Measurements from ENCODE around the gene KIAA1217. TPM values are rescaled to one million over a fixed set of nuclear protein-coding genes. Genes with fewer than 3 reads are reported as not detected.

KIAA1217 gene
- total RNA-seq, 1 donor from 2014 or later = 13.2 TPM

DNA sequence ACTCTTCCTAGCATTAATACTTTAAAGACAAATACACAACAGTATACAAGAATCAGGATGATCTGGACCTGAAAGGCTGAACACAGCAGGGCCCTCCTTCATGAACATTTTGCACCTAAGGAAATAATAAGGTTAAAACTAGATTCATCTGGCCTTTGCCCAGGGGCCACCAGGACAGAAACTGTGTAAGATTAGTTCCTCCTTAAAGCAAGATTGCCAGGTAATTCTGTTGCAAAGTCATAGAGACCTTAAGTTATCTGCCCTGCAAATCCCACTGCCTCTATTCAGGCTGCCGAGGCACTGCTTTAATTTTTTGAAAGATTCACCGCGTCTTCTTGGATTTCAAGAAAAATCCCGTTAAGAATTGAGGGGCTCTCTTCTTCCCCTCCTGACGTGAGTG, 1.6 kb upstream of the KIAA1217 start:
- DNase-seq (ENCODE audit: low read depth) = no peak

DNA sequence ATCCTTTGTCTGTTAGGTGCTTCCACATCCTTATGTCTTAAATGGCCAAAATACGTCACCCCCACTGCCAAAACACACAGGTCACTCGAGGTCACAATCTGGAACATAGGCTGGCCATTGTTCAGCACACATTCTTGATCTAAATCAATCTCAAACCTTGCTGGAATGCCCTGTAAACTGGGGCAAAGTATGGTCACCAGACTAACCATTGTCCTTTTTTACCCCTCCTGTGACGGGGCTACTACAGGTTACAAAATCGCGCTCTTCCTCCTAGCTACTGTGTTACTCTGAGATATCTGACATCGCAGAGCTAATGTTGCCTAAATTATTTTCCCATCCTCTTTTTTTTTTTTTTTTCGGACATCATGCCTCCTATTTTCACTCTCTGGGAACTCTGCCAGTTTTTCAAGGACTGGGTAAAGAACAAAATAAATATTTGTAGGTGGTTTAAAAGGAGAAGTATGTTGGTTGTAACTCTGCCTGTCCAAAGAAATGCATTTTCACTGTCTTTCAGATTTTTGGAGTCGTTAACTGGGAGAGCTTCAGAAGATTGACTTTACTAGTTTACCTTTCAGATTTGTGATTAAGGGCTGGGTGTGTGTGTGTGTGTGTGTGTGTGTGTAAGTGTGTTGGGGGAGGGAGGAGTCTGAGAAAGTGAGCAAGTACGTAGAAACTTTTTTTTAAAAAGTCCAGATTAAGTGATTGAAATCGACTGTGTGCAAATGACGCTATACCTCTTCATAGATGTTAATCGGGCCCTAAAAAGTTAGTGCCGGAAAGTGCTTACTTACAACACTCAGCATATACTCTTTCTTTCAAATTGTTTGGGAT, 942 bp upstream of the KIAA1217 start:
- peak; percentile 9 for DNase-seq (ENCODE audit: low read depth)

DNA sequence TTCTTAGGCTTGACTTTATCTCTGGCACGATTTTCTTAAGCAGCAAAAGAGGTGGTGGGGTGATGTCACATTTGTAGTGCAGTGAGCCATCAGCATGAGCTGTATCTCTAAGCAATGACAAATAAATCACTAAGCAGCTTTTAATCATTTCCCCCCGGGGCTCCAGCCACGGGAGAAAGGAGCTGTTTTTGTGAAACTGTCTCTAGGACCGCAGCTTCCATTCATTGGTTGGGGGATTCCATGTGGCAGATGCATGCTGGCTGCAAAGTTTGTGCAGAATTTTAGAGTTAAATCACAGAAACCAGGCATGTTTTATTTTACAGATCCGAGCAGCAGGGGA, 464 bp downstream of the KIAA1217 start:
- no peak for DNase-seq (ENCODE audit: low read depth)

DNA sequence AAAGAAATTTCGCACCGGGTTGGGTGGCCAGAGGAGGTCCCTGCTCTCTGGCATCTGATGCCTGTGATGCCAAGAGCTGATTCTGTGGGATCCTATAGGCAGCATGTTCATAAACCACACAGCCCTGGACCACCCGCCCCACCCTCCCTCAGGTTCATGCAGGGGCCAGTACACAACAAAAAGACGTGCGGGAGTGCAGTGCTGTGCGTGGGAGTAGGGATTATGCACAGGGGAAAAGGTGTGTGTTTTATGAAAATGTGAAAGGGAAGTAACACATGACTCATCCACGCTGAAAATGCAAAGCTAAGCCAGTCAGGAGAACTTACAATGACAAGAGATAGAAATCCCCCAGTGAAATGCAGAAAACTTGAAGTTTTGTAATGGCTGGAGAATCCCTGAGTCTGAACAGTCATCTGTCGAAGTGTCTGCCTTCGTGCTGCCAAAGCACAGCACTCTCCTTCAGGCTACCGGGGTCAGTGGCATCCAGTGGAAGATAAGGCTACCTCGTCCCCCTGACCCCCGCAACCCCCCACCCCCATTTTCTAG, 1.1 kb downstream of the KIAA1217 start:
- DNase-seq (ENCODE audit: low read depth) = no peak

DNA sequence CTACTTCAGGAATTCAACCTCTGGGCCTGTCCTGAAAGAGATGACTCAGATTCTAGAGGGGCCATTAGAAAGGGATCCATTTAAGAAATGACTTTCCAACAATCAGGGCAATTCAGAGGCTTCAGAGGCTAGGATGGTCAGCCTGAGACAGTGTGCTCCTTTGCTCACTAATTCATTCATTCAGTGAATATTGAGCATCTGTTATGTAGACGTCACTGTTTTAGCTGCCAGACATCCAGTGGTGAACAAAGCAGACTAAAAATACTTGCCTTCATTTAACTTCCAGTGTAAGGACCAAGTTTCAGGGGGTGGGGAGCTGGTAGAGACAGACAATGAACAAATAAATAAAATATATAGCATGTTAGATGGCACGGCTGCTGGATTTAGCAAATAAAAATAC, 1.6 kb downstream of the KIAA1217 start:
- DNase-seq (ENCODE audit: low read depth) = no peak

DNA sequence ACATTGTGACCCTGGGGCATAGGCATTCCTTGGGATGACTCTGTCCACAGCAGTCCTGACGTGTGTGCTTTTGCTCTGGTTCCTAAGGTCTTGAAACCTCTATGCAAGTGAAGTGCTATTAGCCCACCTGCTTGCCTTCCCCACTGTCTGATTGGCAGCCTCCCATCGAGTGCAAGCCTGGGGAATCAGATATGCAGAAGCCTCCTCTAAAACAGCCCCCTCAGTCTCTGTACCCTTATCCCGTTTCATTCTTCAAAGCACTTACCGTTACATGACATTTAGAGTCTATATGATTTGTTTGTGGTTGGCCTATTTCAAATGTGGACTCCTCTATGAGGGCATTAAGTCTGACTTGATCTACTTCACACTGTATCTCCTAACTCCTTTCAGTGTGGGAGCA, 4.3 kb downstream of the KIAA1217 start:
- no peak for DNase-seq (ENCODE audit: low read depth)

DNA sequence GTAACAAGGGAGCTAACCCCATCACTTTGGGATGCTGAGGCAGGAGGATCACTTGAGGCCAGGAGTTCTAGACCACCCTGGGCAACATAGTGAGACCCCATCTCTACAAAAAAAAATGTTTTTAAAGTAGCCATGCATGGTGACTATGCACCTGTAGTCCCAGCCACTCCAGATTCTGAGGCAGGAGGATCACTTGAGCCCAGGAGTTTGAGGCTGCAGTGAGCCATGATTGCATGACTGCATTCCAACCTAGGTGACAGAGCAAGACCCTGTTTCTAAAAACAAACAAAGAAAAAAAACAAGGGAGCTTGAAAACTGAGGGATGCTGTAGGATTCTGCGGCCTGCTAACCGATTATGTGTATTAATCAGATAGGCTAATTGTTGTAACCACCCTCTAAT, 4.9 kb downstream of the KIAA1217 start:
- no peak for DNase-seq (ENCODE audit: low read depth)

DNA sequence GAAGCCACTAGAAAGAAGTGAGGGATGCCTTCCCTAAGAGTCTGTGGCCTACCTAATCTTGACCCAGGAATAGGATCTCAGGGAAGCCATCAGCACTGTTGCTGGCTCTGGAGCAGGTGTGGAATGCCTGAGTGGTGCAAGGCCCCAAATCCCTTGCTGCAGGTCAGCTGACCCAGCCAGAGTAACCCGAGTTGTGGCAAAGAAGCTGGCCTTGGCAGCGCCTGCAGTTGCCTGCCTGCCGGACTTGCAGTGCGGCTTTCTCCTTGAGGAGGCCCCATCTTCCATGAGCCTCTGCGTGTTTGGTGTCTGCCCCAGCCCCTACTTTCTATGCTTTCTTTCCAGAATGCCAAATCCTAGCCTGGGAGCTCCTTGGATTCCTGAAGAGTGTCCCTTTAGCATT, 5.8 kb downstream of the KIAA1217 start:
- DNase-seq (ENCODE audit: low read depth) = peak; percentile 34

DNA sequence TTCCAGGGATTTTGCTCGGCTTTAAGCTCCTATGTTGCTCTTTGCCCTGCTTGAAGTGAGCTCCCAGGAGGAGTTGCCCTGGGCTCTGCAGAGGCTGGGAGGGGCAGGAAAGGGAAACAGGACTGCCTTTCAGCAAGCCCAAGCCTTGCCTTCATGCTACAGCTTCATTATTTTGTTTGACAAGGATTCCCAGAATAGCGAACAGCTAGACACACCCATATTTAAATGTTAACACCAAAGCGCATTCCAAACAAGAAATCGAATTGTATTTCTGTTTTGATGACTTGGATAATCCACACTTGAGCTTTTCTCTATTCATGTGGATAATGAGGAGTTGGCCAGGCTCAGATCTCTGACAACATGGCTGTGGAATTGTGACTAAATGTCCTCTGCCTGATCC, 6.3 kb downstream of the KIAA1217 start:
- no peak for DNase-seq (ENCODE audit: low read depth)

DNA sequence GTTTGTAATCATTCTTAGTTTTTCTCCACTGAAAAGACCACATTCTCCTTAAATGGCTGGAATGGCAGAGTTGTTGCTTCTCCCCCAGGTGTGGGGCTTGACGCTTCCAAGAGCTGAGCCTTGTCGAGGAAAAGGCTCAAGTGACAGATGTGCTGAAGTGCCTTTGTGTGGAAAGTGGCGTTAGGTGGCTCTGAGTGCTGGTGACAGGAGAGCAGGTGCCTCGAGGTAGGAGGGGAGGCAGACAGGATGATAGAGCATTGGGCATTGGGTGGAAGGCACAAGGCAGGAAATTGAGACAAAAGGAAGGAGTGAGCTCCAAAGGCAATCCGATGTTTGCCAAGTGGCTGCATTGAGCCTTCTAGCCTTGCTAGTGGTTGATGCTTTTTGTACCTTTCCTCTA, 6.7 kb downstream of the KIAA1217 start:
- DNase-seq (ENCODE audit: low read depth) = no peak

DNA sequence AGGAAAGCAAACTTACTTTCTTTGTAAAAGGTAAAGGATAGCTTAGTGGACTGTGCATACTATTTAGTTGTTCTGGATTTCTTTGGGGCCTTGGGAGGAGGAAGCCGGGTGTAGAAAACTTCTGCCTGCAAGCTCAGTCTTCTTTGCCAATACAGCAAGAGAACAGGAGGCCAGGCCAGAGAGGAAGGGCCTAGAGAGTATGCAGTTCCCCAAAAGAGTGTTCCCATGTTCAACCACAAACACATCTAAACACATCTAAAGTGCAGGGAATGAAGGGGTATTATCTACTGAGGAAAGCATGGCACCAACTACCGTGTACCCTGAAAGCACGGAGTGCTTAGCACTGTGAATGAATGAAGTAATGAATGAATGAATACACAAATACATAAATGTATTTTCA, 11.0 kb downstream of the KIAA1217 start:
- no peak for DNase-seq (ENCODE audit: low read depth)

DNA sequence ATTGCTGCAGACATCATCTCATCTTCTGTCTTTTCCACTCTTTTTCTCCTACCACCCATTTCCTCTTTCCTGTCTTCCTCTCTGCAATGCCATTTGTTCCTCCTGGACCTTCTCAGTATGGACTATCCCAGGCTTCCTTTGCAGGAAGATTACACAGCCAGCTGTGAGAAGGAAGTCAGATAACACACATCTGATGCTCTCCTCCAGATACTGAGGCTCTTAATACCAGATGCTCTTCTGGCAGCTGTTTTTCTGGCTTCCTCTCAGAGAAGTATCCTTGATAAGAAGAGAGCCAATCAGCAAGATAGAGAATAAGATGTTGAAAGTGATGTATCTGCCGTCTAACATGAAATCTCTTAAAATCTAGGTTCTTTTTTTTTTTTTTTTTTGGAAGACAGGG, 14.4 kb downstream of the KIAA1217 start:
- DNase-seq (ENCODE audit: low read depth) = no peak

DNA sequence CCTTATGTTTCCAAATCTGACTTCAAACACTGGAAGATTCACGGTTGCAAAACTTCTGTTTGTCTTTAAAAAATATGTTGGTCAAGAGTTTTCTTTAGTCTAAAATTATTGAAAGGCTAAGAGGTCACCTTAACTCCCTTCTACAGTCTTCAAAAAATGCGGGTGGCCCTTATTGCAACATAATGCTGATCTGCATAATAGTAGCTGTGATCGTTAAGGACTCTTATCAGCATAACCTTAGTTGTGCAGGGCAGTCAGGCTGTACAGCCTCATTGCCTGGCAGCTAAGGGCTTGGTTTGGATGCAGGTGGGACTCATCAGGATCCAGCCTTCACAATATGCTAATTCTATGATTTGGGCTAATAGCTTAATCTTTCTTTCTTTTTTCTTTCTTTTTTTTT, 15.0 kb downstream of the KIAA1217 start:
- no peak for DNase-seq (ENCODE audit: low read depth)

DNA sequence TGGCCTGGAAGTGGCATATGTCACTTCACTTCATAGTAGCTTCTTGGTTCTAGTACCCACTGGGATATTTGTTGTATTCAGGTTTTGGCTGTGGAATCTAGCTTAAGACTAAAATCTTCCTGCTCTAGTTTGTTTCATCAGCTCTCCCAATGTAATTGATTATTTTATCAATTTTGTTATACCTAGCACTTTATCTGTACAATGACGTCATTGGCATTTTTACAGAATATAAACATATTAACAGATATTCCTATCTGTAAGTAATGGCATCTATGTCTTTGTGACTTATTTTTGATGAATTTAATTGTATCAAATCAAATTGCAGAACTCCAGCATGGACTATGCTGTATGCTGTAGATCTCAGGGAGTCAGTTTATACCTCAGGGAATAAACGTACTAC, 19.7 kb downstream of the KIAA1217 start:
- DNase-seq (ENCODE audit: low read depth) = no peak

DNA sequence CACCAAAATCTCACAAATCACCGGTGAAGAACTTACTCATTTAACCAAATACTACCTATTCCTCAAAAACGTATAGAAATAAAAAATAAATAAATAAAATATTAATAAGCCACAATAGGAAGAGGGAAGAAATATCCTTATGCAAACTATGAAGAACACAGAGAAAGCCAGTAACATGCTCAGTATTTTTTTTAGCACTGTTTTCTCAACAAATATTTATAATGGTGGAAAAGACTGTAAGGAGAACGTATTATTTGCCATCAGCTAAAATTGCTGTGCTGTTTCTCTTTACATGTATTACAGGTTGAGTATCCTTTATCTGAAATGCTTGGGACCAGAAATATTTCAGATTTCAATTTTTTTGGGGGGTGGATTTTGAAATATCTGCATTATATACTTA, 21.0 kb downstream of the KIAA1217 start:
- no peak for DNase-seq (ENCODE audit: low read depth)

DNA sequence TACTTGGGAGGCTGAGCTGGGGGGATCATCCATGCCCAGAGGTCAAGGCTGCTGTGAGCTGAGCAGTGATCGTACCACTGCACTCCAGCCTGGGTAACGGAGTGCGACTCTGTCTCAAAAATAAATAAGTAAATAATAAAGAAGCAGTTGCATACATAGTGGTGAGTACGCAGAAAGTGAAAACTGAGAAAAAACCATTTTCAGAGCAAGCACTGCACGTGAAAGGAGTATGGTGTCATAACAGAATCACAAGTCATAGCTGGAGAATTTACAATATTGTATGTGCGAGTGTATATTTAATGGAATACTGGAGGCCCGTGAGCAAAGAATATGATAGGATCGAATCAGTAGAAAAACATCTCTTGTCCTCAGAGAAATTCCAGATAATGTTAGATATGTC, 22.3 kb downstream of the KIAA1217 start:
- no peak for DNase-seq (ENCODE audit: low read depth)

DNA sequence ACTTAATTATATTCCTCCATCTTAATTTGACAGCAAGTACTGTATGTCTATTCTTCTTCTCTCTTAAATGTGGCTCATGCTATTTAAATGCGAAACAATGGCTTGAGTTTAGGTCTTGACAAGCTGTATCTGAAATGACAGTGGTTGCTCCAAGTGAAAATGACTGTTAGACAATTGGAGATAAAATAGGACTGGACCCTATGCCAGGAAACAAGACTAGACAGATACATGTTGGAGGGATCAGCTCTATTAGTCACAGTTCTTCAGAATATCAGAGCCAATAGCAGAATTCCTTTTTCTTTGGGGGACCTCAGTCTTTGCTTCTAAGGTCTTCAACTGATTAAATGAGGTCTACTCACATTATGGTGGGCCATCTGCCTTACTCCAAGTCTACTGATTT, 25.8 kb downstream of the KIAA1217 start:
- DNase-seq (ENCODE audit: low read depth) = no peak

DNA sequence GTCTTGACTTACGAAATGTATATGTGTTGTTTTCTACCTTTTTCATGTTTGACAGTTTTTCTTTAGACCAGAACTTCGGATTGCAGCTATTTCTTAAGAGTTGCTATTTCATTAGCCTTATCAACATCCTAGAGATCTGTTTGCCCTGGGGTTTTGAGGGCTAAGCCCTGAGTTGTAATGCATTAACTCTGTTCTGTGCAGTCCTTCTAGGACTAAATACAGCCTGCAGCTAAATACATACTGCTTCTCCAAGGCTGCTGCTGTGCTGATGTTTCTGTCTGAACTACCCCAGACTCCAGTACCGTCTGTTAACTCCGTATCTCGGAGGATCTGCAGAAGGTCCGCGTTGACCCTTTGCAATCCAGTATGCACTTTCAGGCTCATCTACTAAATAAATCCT, 26.5 kb downstream of the KIAA1217 start:
- DNase-seq (ENCODE audit: low read depth) = no peak

DNA sequence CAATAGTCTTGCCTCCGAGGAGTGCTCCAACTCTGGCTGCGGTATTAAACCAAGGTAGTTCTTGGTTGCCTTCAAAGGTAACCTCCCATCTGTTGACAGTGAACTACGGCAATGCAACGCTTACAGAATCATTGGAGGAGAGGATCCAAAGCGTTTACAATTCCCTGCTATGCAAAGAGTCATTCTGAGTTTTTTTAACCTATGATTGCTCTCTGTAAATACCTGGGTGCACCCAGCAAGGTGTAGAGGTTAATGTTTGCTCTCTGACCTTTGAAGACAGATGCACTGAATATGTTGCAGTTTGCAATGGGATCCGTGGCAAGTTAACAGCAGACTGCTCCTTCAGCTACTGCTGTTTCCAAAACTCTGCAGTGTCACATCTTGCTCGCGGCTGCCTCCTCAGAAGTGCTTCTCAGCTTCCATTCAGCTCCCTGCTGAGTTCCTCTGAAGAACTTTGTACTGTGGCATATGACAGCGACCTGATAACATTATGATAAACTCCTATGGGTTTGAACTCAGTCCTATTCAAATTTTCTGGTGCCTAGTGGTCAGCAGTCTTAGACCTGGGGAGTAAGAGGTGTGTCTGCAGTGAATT, 29.0 kb downstream of the KIAA1217 start:
- DNase-seq (ENCODE audit: low read depth) = no peak

DNA sequence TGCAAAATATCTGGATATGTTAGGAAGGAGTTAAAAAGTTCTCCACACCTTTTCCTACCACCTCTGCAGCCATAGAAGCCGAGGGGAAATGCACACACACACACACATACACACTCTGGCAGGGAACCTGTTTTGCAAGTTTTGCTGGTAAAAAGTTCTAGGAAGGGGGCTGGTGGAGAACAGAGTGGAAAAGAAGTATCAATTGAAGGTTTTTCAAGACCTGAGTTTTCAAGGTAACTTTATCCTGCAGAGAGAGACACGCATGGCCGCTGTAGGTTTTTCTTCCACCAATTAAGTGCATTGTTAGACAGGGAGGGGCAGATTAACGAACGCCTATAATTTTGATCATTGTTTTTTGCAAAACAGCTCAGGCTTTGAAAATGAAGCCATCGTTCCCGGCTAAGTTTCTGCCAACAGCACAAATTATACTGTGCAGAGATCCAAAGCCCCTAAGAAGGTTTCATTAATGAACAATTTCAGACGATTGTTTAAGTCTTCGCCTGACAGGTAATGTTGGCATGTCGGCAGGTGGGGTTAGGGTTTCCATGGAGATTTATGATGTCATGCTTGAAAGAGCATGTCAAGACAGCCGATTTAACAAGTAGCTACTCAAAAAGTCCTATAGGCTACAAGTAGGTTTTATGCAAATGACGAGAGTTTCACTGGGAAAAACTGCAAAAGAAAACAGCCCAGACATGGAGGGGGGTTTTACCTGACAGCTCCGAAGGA, 29.7 kb downstream of the KIAA1217 start:
- no peak for DNase-seq (ENCODE audit: low read depth)

DNA sequence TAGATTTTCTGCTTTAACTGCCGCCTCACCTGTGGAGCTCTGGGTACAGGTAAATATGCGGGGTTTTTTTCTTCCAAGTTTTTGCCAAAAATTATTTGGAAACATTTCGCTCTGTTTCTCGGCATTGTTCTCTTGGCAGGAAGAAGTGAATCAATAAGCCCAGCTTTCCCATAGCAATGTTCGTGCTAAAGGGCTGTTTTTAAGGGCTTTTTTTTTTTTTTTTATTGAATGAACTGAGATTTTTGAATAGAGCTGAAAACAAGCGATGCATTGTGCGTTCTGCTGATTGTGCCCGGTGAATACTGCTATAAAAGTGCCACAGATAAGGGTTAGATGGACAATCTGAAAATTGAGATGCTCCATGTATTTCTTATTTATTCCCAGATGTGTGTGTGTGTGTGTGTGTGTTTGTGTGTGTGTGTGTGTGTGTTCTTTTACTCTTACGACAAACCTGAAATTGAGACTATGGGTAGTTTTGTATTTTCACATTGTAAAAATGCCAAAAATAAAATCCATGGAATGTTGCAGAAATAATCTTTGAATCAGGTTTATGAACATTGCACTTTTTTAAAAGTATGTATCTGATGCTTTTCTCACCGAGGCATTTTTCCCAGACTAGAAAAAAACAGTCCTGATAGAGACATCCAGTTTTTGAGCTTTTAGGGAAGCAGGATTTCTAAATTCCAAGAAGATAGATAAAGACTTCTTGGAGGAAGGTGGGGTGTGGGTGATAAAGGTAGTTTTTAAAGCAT, 30.5 kb downstream of the KIAA1217 start:
- DNase-seq (ENCODE audit: low read depth) = no peak

Measured in myocyte (in vitro differentiated cells).